PC-3 (cell line): ENCODE data around the gene RNF4. TPM values are rescaled to one million over a fixed set of nuclear protein-coding genes. Genes with fewer than 3 reads are reported as not detected.

Experiments used
- ATAC-seq: fragments of 200-7000 bp; cut with Tn5 transposase; 2 replicates; pipeline ENCODE4 v1.9.1; 2020; ENCODE audit warnings: mild to moderate bottlenecking, moderate library complexity
- BruUV-seq: library from RNA; stranded (reverse); fragments of 400-500 nt; replicated peaks from 2 replicates; lab custom pipeline; 2021; lab: Mats Ljungman, UMichigan
- CTCF ChIA-PET: fragments of 300-600 bp; sonication (Branson Sonifier 250); formaldehyde crosslinking; loops from one replicate; lab custom pipeline; 2022; ENCODE audit warnings: antibody characterized with exemption; lab: Charles Lee
- POLR2A ChIA-PET: fragments of 300-600 bp; sonication (Branson Sonifier 250); formaldehyde crosslinking; loops from one replicate; lab custom pipeline; 2022; ENCODE audit warnings: antibody characterized with exemption; ENCODE audit not compliant: unreplicated experiment; lab: Charles Lee
- DNase-seq: peaks from one replicate; pipeline ENCODE4 v3.0.0-alpha.2; 2015
- H2AFZ ChIP-seq: fragments of 300-600 bp; sonication (generic); 2 replicates; pipeline ENCODE4 v1.6.0; 2016; ENCODE audit warnings: antibody characterized with exemption, low read length
- H3F3A ChIP-seq: fragments of 300-600 bp; sonication (generic); one replicate; pipeline ENCODE4 v1.6.0; 2017; ENCODE audit warnings: antibody characterized with exemption, low read length, control low read depth, mild to moderate bottlenecking; ENCODE audit not compliant: unreplicated experiment
- H3K27ac ChIP-seq: fragments of 300-600 bp; sonication (generic); 2 replicates; pipeline ENCODE4 v1.5.1; 2016; ENCODE audit warnings: mild to moderate bottlenecking, low read length
- H3K27me3 ChIP-seq: fragments of 300-600 bp; sonication (generic); 2 replicates; pipeline ENCODE4 v1.6.1; 2016; ENCODE audit warnings: low read length, mixed read lengths
- H3K36me3 ChIP-seq: fragments of 300-600 bp; sonication (generic); 2 replicates; pipeline ENCODE4 v1.6.1; 2016; ENCODE audit warnings: low read depth, mixed run types, low read length, mixed read lengths
- H3K4me1 ChIP-seq: fragments of 300-600 bp; sonication (generic); 2 replicates; pipeline ENCODE4 v1.5.1; 2016; ENCODE audit warnings: low read length; ENCODE audit not compliant: insufficient read depth
- H3K4me2 ChIP-seq: fragments of 300-600 bp; sonication (generic); 2 replicates; pipeline ENCODE4 v1.6.0; 2016; ENCODE audit warnings: low read length
- H3K4me3 ChIP-seq: fragments of 300-600 bp; sonication (generic); 2 replicates; pipeline ENCODE4 v1.5.1; 2016; ENCODE audit warnings: mild to moderate bottlenecking, low read length, mixed read lengths
- H3K79me2 ChIP-seq: fragments of 300-600 bp; sonication (generic); 2 replicates; pipeline ENCODE4 v1.6.1; 2017; ENCODE audit warnings: low read length, mixed read lengths
- H3K9ac ChIP-seq: fragments of 300-600 bp; sonication (generic); 2 replicates; pipeline ENCODE4 v1.6.0; 2016; ENCODE audit warnings: mild to moderate bottlenecking, low read length
- H3K9me2 ChIP-seq: fragments of 300-600 bp; sonication (generic); replicated peaks from 2 replicates; pipeline ENCODE4 v1.6.1; 2016; ENCODE audit warnings: mixed run types, low read length, mixed read lengths
- H3K9me3 ChIP-seq: fragments of 300-600 bp; sonication (generic); 2 replicates; pipeline ENCODE4 v1.6.1; 2016; ENCODE audit warnings: low read length, mixed read lengths
- H4K20me1 ChIP-seq: fragments of 300-600 bp; sonication (generic); 2 replicates; pipeline ENCODE4 v1.6.1; 2016; ENCODE audit warnings: low read length, mixed read lengths
- EZH2 ChIP-seq: fragments of 300-600 bp; sonication (generic); IDR thresholded peaks from one replicate; pipeline ENCODE4 v1.6.1; 2017; ENCODE audit warnings: antibody characterized with exemption, mild to moderate bottlenecking, low read length; ENCODE audit not compliant: unreplicated experiment
- EZH2phosphoT487 ChIP-seq: fragments of 300-600 bp; sonication (generic); IDR thresholded peaks from 2 replicates; pipeline ENCODE4 v1.6.1; 2018; ENCODE audit warnings: mild to moderate bottlenecking, antibody characterized with exemption, low read length, borderline replicate concordance
- intact Hi-C: fragments of 100-400 bp; cut with micrococcal nuclease; formaldehyde crosslinking; loops from 2 replicates; pipeline ENCODE4 v1.9.0; 2023
- total RNA-seq: library from RNA; depleted of rRNA; stranded (reverse); fragments of >200 nt; gene quantifications from 2 replicates; pipeline ENCODE4 v1.2.3, GENCODE V29; 2014
- TF ChIP-seq, protein P1 (sequence below): fragments of 300-600 bp; sonication (generic); conservative IDR thresholded peaks from 2 replicates; pipeline ENCODE4 v1.5.1; 2017; ENCODE audit warnings: antibody characterized with exemption, low read depth, mild to moderate bottlenecking, low read length

Gene RNF4
- total RNA-seq, 1 experiment from 2014 or later = 27.4 TPM

DNA sequence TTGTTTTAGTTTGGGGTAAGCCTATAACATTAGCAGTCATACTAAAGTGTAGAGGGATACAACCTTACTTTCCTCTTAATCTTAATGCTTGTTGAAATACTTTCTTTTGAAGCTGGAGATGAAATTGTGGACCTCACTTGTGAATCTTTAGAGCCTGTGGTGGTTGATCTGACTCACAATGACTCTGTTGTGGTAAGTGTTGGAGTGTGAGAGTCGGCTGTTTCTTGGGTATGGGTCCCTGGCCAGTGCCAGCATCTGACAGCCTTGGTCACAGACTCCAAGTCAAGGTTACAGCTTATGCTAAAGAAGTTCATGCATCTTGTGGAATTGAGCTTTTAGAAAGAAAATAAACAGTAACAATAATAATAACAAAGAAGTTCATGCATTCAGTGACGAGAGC is 31.6 kb downstream of the RNF4 start:
- DNase-seq (no peak), ATAC-seq (no peak)
- no peak overlapping the region for H3K9ac ChIP-seq
- H3K4me1 ChIP-seq = no peaks in the 10 kb centered on the region
- no peak overlapping the region for H2AFZ ChIP-seq
- H4K20me1 ChIP-seq = no peaks in the 10 kb centered on the region; the same call in 1 of the 2 replicates
- CTCF ChIA-PET = no interaction called here
- no peak overlapping the region for H3K4me3 ChIP-seq
- no peak for TF ChIP-seq EZH2phosphoT487
- TF ChIP-seq, protein P1, sequence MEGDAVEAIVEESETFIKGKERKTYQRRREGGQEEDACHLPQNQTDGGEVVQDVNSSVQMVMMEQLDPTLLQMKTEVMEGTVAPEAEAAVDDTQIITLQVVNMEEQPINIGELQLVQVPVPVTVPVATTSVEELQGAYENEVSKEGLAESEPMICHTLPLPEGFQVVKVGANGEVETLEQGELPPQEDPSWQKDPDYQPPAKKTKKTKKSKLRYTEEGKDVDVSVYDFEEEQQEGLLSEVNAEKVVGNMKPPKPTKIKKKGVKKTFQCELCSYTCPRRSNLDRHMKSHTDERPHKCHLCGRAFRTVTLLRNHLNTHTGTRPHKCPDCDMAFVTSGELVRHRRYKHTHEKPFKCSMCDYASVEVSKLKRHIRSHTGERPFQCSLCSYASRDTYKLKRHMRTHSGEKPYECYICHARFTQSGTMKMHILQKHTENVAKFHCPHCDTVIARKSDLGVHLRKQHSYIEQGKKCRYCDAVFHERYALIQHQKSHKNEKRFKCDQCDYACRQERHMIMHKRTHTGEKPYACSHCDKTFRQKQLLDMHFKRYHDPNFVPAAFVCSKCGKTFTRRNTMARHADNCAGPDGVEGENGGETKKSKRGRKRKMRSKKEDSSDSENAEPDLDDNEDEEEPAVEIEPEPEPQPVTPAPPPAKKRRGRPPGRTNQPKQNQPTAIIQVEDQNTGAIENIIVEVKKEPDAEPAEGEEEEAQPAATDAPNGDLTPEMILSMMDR = no peak
- TF ChIP-seq EZH2 = no peak
- H3K36me3 ChIP-seq = peaks cover 34% of the 10 kb centered on the region; the same call in 1 of the 2 replicates
- no TSS peak for BruUV-seq
- no peaks in the 10 kb centered on the region for H3K9me2 ChIP-seq
- no peaks in the 10 kb centered on the region for H3F3A ChIP-seq
- H3K9me3 ChIP-seq = no peaks in the 10 kb centered on the region
- H3K27me3 ChIP-seq = no peaks in the 10 kb centered on the region
- H3K4me2 ChIP-seq = no peak overlapping the region
- no peak overlapping the region for H3K27ac ChIP-seq
- intact Hi-C loops = no loop called here
- POLR2A ChIA-PET = no interaction called here
- H3K79me2 ChIP-seq = peaks cover 6% of the 10 kb centered on the region; the same call in 1 of the 2 replicates

DNA sequence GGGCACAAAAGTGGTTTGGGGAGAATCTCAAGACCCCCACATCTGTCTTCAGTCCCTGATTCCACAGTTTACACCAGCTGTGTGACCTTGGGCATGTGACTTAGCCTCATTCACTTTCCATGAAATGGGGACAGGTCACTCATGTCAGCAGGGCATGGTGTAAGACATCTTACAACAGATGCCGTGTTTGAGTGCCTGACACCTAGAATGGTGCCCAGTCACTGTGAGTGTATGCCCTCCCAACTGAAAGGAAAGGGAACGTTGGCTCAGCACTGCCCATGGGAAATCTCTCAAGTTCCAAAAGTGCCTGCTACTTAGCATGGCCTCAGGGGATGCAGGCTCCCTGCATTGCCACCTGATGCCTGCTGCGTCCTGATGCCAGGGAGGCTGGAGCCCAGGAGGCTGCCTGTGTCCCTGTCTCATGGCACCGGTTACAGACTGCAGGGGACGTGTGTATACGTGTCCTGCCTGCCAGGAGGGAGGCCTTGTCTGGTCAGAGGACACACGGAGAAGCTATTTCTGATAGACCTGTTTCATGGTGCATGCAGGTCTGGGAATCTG is 32.2 kb downstream of the RNF4 start:
- Histone ChIP-seq H3K36me3 (peaks cover 34% of the 10 kb centered on the region; the same call in 1 of the 2 replicates), H3K4me2 (no peak overlapping the region), H3F3A (no peaks in the 10 kb centered on the region), H3K9me2 (no peaks in the 10 kb centered on the region), H3K27ac (no peak overlapping the region), H3K4me1 (no peaks in the 10 kb centered on the region), H3K4me3 (no peak overlapping the region), H2AFZ (no peak overlapping the region), H3K27me3 (no peaks in the 10 kb centered on the region), H3K9me3 (no peaks in the 10 kb centered on the region), H4K20me1 (no peaks in the 10 kb centered on the region; the same call in 1 of the 2 replicates), H3K9ac (no peak overlapping the region), H3K79me2 (peaks cover 6% of the 10 kb centered on the region; the same call in 1 of the 2 replicates)
- intact Hi-C loops = no loop called here
- no peak for ATAC-seq
- no peak for DNase-seq
- BruUV-seq = no TSS peak
- ChIA-PET CTCF (no interaction called here), POLR2A (no interaction called here)
- no peak for TF ChIP-seq EZH2
- TF ChIP-seq, protein P1 = no peak
- no peak for TF ChIP-seq EZH2phosphoT487

DNA sequence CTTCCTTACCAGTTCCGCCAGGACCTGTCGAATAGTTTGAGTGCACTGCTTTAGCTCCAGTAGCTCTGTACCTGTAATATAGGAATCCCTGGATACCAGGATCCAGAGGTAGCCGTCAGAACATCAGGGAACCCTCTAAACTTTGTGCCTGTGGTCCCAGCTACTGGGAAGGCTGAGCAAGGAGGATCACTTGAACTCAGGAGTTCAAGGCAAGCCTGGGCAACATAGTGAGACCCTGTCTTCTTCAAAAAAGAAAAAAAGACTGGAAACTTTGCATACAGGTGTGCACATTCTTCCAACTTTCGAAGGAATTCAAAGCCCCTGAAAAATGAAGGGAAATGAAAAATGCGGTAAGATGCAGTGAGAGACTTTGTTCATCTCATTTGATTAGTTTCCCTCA is 34.9 kb downstream of the RNF4 start:
- DNase-seq (no peak), ATAC-seq (no peak)
- no TSS peak for BruUV-seq
- H3K79me2 ChIP-seq = peaks cover 6% of the 10 kb centered on the region; the same call in 1 of the 2 replicates
- H3K36me3 ChIP-seq = peaks cover 22% of the 10 kb centered on the region; the same call in 1 of the 2 replicates
- TF ChIP-seq, protein P1 = no peak
- TF ChIP-seq EZH2phosphoT487 (no peak), EZH2 (no peak)
- no peak overlapping the region for H3K27ac ChIP-seq
- H3K9me2 ChIP-seq = no peaks in the 10 kb centered on the region
- H3F3A ChIP-seq = no peaks in the 10 kb centered on the region
- no peaks in the 10 kb centered on the region; the same call in 1 of the 2 replicates for H4K20me1 ChIP-seq
- no peaks in the 10 kb centered on the region for H3K9me3 ChIP-seq
- H2AFZ ChIP-seq = no peak overlapping the region
- H3K9ac ChIP-seq = no peak overlapping the region
- H3K27me3 ChIP-seq = no peaks in the 10 kb centered on the region
- H3K4me3 ChIP-seq = no peak overlapping the region
- no peak overlapping the region for H3K4me2 ChIP-seq
- intact Hi-C loops = no loop called here
- no peaks in the 10 kb centered on the region for H3K4me1 ChIP-seq
- POLR2A ChIA-PET = no interaction called here
- CTCF ChIA-PET = no interaction called here
